Peyer's patch (tissue), 4 donors: ENCODE results near the gene MRPS30.
"Not testable (repeated sequence)": the region's sequence is repeated elsewhere in the genome, so short reads cannot be mapped to it uniquely, and the experiment has no call there.

ENCODE experiments used
- POLR2A ChIP-seq, 2 donors: fragments of 450-650 bp; IDR thresholded peaks; one replicate each; pipeline ENCODE4 v1.5.1; 2017; ENCODE audit warnings: antibody characterized with exemption in 2 of 2, mild to moderate bottlenecking in 2 of 2, moderate library complexity in 2 of 2
- TF ChIP-seq, protein P1 (sequence below), 6 experiments: fragments of 450-650 bp in 4 of 6; fragments of 200-600 bp in 2 of 6; sonication (generic) in 1 of 6; IDR thresholded peaks; one replicate each; pipeline ENCODE4 v1.5.1; 2017 to 2019; ENCODE audit warnings: antibody characterized with exemption in 6 of 6, mild to moderate bottlenecking in 3 of 6, moderate library complexity in 1 of 6

GRCh38 chr5:44792031-44792673, 16.6 kb upstream of the MRPS30 start:
- TF ChIP-seq, protein P1, sequence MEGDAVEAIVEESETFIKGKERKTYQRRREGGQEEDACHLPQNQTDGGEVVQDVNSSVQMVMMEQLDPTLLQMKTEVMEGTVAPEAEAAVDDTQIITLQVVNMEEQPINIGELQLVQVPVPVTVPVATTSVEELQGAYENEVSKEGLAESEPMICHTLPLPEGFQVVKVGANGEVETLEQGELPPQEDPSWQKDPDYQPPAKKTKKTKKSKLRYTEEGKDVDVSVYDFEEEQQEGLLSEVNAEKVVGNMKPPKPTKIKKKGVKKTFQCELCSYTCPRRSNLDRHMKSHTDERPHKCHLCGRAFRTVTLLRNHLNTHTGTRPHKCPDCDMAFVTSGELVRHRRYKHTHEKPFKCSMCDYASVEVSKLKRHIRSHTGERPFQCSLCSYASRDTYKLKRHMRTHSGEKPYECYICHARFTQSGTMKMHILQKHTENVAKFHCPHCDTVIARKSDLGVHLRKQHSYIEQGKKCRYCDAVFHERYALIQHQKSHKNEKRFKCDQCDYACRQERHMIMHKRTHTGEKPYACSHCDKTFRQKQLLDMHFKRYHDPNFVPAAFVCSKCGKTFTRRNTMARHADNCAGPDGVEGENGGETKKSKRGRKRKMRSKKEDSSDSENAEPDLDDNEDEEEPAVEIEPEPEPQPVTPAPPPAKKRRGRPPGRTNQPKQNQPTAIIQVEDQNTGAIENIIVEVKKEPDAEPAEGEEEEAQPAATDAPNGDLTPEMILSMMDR (IDR thresholded peaks at IDR 0.05): not testable (repeated sequence)
- TF ChIP-seq POLR2A (IDR thresholded peaks at IDR 0.05): not testable (repeated sequence)
